ENCODE data around the gene SV2C.
"Not testable (repeated sequence)": the region's sequence is repeated elsewhere in the genome, so short reads cannot be mapped to it uniquely, and the experiment has no call there.

SV2C gene

GRCh38 chr5:76342474-76342873 is 259.3 kb downstream of the SV2C start:
- no peak for DNase-seq (ENCODE audit: low spot score)

DNA sequence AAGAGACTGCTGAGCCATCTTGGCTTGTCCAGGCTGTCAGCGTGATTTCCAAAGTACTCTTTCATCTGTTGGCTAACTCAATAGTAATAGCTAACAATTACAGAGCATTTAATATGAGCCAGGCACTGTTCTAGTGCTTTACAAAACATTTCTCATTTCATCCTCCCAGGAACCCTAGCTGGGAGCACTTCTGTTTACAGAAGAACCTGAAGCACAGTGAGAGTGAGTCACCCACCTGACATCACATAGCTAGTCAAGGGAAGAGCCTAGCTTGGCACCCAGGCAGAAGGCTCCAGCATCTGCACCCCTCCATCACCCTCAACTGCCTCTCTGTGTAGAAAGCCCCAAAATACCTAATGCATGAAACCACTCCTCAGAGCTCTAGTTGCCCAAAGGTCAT is 262.4 kb downstream of the SV2C start:
- DNase-seq (ENCODE audit: low spot score): no peak

- no peak for DNase-seq (ENCODE audit: low spot score)
These were observed 268.0 kb downstream of the SV2C start for GRCh38 chr5:76351176-76351575.

DNA sequence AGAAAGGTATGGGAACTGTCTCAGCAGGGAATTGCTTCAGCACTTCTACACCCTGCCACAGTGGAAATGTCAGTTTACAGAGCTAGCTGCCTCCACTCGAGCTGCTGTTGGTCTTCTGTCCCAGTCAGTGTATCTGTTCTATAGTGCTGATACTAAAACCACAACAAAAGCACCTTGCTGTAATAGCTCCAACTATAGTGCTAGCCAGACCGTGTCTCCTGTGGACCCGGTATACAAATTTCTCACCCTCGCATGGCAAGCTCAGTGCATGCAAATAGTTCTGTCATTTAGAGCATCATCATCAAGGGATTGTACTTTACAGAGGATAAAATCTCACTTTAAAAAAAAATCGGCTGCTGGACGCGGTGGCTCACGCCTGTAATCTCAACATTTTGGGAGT is 268.4 kb downstream of the SV2C start:
- DNase-seq (ENCODE audit: low spot score): peak; percentile 80

- DNase-seq (ENCODE audit: low spot score): no peak
These were observed 273.7 kb downstream of the SV2C start for GRCh38 chr5:76356887-76357286.

GRCh38 chr5:76363352-76364225 is 280.4 kb downstream of the SV2C start:
- DNase-seq (ENCODE audit: low spot score): no peak

- DNase-seq (ENCODE audit: low spot score): no peak
These were observed 281.0 kb downstream of the SV2C start for GRCh38 chr5:76364226-76364589.

- DNase-seq (ENCODE audit: low spot score): no peak
These were observed 282.4 kb downstream of the SV2C start for GRCh38 chr5:76365561-76365960.

DNA sequence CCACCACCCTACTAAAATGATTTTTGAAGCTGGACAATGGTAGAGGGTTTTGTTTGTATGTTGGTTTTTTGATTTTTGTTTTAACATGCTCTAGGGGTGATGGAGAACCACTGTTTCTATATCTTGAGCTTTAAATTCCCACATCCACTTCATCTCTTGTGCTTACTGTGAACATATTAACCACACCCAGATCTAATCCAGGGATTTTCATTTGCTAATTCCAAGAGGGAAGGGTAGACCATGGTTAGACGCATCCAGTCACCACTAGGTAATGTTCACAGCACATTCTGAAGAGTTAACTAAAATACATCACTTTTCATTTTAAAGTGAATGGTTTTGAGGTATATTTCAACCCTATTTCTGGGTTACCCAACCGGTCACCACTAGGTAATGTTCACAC is 283.4 kb downstream of the SV2C start:
- DNase-seq (ENCODE audit: low spot score): no peak

DNA sequence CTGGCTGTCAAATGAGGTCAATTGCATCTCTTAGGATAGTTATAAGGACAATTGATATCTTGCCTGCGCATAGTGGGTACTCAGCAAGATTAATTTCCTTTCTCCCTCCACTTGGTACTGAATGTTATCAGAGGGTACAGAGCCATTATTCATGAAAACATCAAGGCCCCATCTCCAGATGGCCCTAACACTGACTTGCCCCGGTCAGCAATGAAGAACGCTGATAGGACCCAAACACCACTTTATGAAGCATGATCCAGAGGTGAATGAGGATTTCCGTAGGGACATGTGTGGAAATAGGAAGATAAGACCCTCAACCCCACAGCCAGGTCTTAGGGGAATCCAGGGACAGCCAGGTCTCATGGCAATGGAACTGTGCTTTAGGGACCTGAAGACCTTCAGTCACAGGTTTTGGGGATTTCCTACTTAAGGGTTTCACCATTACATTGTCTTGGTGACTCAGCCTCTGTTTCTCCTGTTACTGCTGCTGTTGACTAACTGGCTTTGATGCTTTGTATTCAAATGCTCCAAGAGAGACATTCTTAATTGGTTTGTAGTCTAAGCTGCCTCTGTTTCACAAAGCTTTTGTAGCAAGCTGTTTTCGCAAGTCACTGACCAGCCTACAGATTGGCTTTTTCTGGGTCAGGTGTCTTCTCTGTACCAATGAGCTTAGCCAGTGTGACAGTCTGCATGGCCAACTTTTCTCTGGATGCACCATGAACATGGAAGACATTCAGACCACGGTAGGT is 284.6 kb downstream of the SV2C start:
- DNase-seq (ENCODE audit: low spot score): no peak

- DNase-seq (ENCODE audit: low spot score): no peak
These were observed 285.8 kb downstream of the SV2C start for GRCh38 chr5:76368941-76369340.

DNA sequence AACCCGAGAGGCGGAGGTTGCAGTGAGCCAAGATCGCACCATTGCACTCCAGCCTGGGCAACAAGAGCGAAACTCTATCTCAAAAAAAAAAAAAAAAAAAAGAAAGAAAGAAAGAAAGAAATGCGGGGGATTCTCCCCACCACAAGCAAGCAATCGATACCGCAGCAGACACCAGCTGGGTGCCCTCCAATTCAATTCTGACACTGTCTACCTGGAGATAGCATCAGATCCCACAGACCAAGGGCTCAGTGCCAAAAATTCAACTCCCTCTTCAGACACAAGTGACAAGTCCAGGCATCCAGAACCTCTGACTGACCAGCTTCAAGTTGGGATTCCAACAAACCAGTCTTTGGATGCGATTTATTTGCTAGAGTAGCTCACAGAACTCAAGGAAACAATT is 286.5 kb downstream of the SV2C start:
- DNase-seq (ENCODE audit: low spot score): not testable (repeated sequence)

GRCh38 chr5:76371960-76372322 is 288.8 kb downstream of the SV2C start:
- no peak for DNase-seq (ENCODE audit: low spot score)

GRCh38 chr5:76372323-76373054 is 289.3 kb downstream of the SV2C start:
- DNase-seq (ENCODE audit: low spot score): no peak

DNA sequence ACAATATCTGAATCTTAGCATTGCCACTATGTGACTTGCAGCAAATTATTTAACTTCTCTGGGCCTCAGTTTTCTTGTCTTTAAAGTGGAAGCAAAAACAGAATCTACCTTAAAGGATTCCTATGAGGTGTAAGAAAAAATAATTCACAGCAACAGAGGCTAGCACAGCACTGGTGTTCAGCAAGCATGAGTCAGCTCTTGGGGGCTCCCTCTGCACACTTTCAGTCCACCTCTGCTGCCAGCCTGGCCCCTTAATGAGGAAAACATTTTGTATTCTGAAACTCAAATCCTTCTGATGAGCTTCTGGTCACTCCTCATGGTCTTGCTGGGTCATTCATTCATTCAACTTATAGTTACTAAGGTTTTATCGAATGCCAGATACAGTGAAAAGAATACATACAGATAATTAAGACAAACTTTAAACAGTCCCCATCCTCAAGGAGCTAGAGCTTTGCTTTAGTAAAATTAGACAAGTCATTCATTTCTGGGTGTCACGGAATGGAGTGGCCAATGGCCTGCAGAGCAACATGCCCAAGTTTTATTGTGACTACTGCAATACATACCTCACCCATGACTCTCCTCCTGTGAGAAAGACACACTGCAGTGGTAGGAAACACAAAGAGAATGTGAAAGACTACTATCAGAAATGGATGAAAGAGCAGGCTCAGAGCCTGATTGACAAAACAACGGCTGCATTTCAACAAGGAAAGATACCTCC is 293.1 kb downstream of the SV2C start:
- no peak for DNase-seq (ENCODE audit: low spot score)

GRCh38 chr5:76376866-76377230 is 293.7 kb downstream of the SV2C start:
- no peak for DNase-seq (ENCODE audit: low spot score)

DNA sequence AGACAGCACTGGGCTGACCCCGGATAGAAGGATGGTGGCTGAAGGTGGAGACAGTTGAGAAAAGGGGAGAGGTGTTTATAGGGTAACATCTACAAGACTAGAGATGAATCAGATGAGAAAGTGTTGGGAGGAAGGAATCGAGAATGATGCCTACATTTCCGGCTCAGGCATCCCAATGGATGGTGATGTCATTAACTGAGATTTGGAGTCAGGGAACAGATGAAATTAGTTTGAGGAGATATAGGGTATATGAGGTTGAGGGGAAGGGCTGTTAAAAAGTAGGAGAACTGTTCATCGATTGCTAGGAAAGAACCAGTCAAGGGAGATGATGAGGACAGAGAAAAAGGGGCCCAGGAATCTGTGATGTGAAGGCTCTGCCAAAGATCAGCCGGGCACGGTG is 295.2 kb downstream of the SV2C start:
- no peak for DNase-seq (ENCODE audit: low spot score)

DNA sequence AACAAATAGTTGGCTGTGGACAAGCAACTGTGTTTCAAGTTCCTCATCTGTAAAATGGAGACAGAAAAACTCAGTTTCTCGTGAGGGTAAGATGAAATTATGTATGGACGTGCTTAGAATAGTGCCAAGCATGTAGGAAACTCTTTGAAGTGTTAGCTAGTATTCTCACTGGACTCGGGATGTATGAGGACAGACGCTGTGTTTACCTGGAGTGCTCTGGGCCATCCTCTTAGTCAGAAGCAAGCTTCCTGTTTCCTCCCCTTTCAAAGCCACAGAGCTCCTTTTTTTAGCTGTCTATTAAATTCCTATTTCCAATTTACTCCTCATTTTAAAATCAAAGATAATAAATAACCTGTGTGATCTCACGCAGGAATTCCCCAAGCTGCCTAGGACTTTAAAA is 296.1 kb downstream of the SV2C start:
- no peak for DNase-seq (ENCODE audit: low spot score)

GRCh38 chr5:76379855-76380254 is 296.7 kb downstream of the SV2C start:
- DNase-seq (ENCODE audit: low spot score): no peak

DNA sequence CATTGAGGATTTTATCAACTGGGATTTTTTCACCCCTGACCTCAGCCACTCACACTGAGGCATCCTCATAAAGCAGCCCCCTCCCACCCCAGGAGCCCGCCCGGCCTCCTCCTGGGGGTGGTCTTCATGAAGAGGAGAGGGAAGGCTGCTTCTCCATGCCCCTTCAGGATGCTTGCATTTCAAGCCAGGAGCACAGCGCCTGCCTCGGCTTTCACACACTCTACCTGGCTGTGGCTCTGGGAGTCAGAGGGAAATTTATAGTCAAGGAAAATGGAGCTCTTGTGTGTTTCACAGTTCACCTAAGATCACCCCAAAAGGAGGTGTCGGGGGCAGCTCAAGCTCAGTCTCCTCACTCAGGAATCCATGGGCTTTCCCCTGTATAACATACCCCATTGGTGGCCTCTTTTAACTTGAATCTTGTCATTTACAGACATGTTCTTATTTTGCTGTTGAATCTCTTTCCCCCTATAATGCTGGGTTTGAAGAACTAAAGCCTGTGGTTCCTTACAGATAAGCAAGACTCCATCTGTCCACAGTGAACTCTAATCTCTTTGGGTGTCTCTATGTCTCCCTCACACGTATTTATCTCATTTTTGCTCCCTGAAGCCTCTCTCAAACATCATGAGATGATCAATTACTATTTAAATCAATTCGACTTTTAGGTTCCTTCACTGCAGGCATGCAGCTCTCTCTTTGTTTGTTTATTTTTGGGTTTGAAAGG is 297.3 kb downstream of the SV2C start:
- DNase-seq (ENCODE audit: low spot score): no peak

DNA sequence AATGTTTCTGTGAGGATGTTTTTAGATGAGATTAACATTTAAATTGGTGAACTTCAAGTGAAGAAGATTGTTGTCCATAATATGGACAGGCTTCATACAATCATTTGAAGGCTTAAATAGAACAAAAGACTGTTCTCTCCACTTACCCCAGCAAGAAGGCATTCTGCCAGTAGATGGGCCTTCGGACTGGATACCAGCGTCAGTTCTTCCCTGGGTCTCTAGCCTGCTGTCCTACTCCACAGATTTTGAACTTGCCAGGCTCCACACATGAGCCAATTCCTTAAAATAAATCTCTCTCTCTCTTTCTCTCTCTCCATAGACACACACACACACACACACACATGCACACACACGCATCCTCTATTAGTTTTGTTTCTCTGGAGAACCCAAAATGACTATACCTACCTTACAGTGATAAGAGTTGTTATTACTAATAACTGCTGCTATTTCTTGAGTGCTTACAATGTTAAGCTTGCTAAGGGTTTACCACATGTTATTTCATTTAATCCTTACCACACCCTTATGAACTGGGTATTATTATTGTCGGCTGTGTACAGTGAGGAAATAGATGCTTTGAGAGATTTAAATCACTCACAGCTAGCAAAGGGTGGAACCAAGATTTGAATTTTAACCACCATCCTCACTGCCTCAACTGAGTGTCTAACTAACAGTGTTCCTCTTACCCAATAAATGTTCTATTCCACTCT is 300.1 kb downstream of the SV2C start:
- DNase-seq (ENCODE audit: low spot score): no peak
